Measurements from ENCODE around the gene NVL.

Gene NVL
- 32.3 to 59.7 (median 54.6) reads per million in 9 experiments for total RNA-seq

DNA sequence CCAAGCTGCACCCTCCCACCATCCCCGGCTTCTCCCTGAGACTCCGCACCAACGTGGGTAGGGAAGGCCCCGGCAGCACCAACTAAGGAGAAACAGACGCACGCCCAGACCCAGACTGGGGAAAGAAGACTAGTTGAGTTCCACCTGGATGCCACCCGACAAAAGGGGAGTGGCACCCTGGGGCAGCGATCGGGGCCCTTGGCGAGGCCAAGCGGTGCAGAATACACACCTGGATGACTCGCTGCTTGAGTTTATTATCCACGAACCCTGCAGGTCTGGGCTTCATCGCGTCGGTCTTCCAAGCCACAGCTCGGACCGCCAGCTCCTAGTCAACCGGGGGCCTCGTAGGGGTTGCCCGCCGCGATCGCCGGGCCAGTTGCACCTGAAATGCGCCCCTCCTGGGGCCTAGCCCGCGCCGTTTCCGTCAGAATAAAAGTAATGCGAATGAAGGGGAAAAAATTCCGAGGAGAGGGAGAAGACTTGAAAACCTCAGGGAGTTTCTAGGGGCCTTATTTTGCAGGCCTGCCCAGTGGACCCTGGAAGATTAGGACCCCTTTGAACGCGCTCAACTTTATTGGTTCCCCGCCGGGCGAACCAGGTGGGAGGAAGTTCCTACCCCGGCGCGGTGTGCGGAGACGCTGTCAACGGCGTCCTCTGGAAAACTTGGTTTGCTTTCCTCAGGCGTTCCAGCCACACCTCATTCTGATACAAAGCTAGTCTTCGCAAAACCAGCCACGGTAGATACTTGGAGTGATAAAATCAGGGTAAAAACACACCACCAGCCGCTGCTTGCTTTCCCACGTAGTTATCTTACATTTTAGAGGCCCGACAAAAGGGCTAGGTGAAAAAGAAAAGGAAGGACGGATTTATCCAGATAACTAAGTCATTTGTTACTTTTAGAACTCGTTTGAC, at the start of gene NVL:
Gene NVL, minus strand, starts transcription at position 331 of the 912 bp plus-strand sequence. Its CDS starts 45 bp downstream, at position 286.
- Mint-ChIP-seq H3K27ac (peak within 1 kb of the TSS; percentile 95 to 98), H3K4me3 (peak within 1 kb of the TSS; percentile 91 to 96), H3K9me3 (no peaks in the 10 kb centered on the region), H3K27me3 (no peaks in the 10 kb centered on the region), H3K36me3 (ENCODE audit: insufficient read depth) (peaks cover 22% of the 10 kb centered on the region), H3K4me1 (ENCODE audit: low read depth in 2 of 2) (peaks cover 30% of the 10 kb centered on the region in 2 donors)
- DNase-seq (peak; percentile 70 to 88 (median 72)), ATAC-seq (replicated peaks) (peak; percentile 93)

DNA sequence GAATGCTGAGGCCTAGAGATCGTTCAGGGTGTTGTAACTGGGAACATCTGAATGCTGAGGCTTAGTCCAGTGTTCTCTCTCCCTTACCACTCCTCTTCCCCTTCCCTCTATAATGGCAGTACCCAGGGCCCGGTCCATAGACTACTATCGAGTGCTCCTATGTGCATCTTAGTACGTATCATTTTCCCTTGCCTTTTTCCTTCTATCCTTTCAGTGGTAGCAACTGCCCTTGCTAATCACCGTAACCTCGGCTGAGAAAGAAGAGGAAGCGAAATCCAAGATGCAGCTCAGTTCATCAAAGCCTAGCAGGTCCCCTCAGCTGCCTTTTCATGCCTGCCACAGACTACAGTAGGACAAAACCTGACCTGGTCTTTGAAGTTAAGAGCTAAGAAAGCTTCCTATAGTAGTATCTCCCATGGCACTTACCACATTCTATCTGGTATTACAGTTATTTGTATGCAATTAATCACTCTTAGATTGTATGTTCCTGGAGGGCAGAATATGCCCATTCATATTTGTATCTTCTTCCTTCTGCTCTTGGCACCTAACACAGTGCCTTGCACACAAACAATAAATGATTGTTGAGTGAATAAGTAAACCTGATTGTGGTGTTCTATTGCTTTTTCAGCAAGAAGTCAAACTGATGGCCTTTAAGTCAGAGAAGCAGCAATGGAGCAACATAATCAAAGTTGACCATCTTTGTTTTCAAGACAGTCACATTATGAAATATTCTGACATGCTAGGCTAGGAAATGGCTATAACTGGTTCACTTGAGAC, 49.1 kb upstream of the NVL start:
- Mint-ChIP-seq H3K36me3 (ENCODE audit: insufficient read depth) (peaks cover 46% of the 10 kb centered on the region), H3K9me3 (no peaks in the 10 kb centered on the region), H3K27ac (peak overlapping the region in 1 of 2 donors; percentile 72), H3K4me3 (peak overlapping the region; percentile 69 to 70), H3K4me1 (ENCODE audit: low read depth in 2 of 2) (peaks cover 68 to 81% of the 10 kb centered on the region in 2 donors), H3K27me3 (no peaks in the 10 kb centered on the region)
- DNase-seq (no peak), ATAC-seq (replicated peaks) (no peak)

DNA sequence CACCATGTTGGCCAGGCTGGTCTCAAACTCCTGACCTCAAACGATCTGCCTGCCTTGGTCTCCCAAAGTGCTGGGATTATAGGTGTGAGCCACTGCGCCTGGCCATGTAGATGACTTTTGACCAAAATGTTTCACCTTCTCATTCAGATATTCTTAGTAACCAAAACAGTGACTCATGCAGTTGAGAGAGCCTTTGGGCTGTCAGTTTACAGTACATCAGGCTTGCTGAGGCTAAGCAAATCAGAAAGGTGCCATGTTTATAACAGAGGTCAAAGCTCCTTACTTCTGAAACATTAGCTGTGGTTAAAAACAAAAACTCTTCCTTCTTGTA, 47.7 kb upstream of the NVL start:
- no peaks in the 10 kb centered on the region for H3K9me3 Mint-ChIP-seq
- DNase-seq (peak in 1 of 3 experiments; percentile 11), ATAC-seq (replicated peaks) (peak; percentile 64)
- H3K4me3 Mint-ChIP-seq: peak overlapping the region; percentile 44 to 64
- H3K36me3 Mint-ChIP-seq (ENCODE audit: insufficient read depth): peaks cover 47% of the 10 kb centered on the region
- peaks cover 72 to 78% of the 10 kb centered on the region in 2 donors for H3K4me1 Mint-ChIP-seq (ENCODE audit: low read depth in 2 of 2)
- H3K27me3 Mint-ChIP-seq: no peaks in the 10 kb centered on the region
- peak overlapping the region; percentile 87 to 91 for H3K27ac Mint-ChIP-seq

DNA sequence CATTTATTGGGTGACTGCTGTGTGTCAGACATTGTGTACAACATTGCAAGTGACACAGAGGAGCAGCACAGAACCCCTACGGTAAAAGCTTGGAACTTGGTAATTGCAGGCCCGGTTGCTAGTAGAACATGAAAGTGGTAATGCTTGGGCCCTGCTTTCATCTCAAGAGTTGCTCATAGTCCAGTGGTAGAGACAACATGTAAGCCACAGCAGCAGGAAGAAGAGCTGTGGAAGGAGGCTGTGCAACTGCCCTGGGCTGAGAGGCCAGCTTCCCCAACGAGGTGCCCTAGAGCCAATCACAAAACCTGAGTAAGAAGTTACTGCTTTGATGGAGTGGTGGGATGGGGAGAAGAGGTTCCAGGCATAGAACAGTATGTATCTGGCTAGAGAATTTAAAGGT, 45.1 kb upstream of the NVL start:
- H3K4me3 Mint-ChIP-seq: peak overlapping the region in 1 of 2 donors; percentile 35
- ATAC-seq (replicated peaks): no peak
- peaks cover 53 to 56% of the 10 kb centered on the region in 2 donors for H3K4me1 Mint-ChIP-seq (ENCODE audit: low read depth in 2 of 2)
- no peak for DNase-seq
- H3K36me3 Mint-ChIP-seq (ENCODE audit: insufficient read depth): peaks cover 65% of the 10 kb centered on the region
- no peaks in the 10 kb centered on the region for H3K27me3 Mint-ChIP-seq
- no peaks in the 10 kb centered on the region for H3K9me3 Mint-ChIP-seq
- peak overlapping the region; percentile 87 to 88 for H3K27ac Mint-ChIP-seq

DNA sequence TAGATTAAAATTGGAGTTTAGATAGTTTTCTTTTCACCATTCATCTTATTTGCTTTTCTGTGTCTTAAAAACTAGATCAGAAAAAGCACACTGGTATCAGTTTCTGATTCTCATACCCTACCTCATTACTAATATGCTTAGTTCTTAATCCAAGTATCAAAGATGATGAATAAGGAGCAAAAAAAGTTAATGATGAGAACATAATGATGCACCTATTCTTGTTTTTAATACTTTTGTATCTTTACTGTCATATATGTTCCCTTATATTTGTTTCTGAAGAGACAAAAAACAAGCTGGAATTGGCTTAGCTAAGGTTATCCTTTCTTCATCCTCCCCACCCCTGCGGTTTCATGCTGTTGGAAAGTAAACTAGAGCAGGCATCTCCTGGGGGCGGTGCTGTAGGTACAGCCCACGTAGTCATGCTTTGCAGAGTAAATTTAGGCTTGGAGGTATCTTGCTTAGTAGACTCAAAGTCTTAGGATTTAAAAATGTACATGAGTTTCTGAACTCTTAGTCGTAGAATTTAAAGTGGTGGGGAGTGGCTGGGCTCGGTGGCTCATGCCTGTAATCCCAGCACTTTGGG, 43.1 kb upstream of the NVL start:
- ATAC-seq (replicated peaks): no peak
- Mint-ChIP-seq H3K4me1 (ENCODE audit: low read depth in 2 of 2) (peaks cover 42 to 50% of the 10 kb centered on the region in 2 donors), H3K36me3 (ENCODE audit: insufficient read depth) (peaks cover 82% of the 10 kb centered on the region), H3K4me3 (no peak overlapping the region), H3K9me3 (no peaks in the 10 kb centered on the region), H3K27me3 (no peaks in the 10 kb centered on the region), H3K27ac (peak overlapping the region; percentile 87 to 88)
- DNase-seq: no peak

DNA sequence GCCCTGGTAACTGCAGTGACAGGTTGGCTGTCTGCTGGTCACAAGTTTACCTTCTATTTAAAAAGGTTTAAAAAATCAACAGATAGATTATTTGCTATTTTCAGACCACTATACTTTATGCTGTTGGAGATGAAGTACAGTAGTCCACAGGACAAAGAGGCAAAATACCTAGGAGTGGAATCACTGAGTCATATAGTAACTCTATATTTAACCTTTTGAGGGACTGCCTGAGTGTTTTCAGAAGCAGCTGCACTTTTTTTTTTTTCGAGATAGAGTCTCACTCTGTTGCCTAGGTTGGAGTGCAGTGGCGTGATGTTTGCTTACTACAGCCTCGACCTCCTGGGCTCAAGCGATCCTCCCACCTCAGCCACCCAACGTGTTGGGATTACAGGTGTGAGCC, 38.4 kb upstream of the NVL start:
- Mint-ChIP-seq H3K36me3 (ENCODE audit: insufficient read depth) (peaks cover 84% of the 10 kb centered on the region), H3K4me1 (ENCODE audit: low read depth in 2 of 2) (peaks cover 11 to 22% of the 10 kb centered on the region in 2 donors), H3K27ac (peak overlapping the region in 1 of 2 donors; percentile 5), H3K9me3 (no peaks in the 10 kb centered on the region), H3K27me3 (no peaks in the 10 kb centered on the region), H3K4me3 (no peak overlapping the region)
- no peak for ATAC-seq (replicated peaks)
- no peak for DNase-seq

DNA sequence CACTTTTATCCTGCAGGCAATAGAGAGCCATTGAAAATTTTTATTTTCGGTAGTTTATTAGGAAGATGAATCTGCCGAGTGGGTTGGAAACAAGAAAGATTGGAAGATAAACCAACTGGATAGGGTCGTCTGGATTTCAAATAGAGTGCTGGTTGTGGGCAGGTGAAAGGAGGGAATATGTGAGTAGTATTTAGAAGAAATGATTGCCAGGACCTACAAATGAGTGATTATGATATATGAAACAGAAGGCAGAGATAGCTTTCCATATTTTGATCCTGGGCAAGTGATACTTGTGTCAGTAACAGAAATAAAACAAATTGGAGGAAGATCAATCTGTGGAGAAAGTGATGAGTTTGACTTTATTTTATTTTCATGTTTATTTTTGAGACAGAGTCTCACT, 29.2 kb upstream of the NVL start:
- H3K9me3 Mint-ChIP-seq: no peaks in the 10 kb centered on the region
- ATAC-seq (replicated peaks) (no peak), DNase-seq (no peak)
- H3K4me1 Mint-ChIP-seq (ENCODE audit: low read depth in 2 of 2): peaks cover 30 to 53% of the 10 kb centered on the region in 2 donors
- H3K36me3 Mint-ChIP-seq (ENCODE audit: insufficient read depth): peaks cover 23% of the 10 kb centered on the region
- peak overlapping the region in 1 of 2 donors; percentile 3 for H3K27ac Mint-ChIP-seq
- no peaks in the 10 kb centered on the region for H3K27me3 Mint-ChIP-seq
- H3K4me3 Mint-ChIP-seq: peak overlapping the region in 1 of 2 donors; percentile 98

DNA sequence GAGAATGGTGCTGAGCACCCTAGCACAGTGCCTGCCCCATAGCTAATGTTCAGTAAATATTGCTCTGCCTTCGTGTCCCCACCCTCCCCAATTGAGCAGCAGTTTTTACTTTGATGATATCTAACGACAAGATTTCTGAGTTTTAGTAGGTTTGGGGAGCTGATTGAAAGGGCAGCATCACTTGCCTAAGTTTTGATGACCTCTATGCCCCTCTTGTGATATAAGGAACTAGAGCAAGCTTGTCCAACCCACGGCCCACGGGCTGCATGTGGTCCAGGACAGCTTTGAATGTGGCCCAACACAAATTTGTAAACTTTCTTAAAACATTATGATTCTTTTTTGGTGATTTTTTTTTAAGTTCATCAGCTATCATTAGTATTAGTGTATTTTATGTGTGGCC, 28.3 kb upstream of the NVL start:
- Mint-ChIP-seq H3K9me3 (no peaks in the 10 kb centered on the region), H3K36me3 (ENCODE audit: insufficient read depth) (peaks cover 19% of the 10 kb centered on the region), H3K4me1 (ENCODE audit: low read depth in 2 of 2) (peaks cover 27 to 44% of the 10 kb centered on the region in 2 donors), H3K27ac (peak overlapping the region in 1 of 2 donors; percentile 89), H3K27me3 (no peaks in the 10 kb centered on the region), H3K4me3 (peak overlapping the region; percentile 98)
- no peak for ATAC-seq (replicated peaks)
- no peak for DNase-seq

DNA sequence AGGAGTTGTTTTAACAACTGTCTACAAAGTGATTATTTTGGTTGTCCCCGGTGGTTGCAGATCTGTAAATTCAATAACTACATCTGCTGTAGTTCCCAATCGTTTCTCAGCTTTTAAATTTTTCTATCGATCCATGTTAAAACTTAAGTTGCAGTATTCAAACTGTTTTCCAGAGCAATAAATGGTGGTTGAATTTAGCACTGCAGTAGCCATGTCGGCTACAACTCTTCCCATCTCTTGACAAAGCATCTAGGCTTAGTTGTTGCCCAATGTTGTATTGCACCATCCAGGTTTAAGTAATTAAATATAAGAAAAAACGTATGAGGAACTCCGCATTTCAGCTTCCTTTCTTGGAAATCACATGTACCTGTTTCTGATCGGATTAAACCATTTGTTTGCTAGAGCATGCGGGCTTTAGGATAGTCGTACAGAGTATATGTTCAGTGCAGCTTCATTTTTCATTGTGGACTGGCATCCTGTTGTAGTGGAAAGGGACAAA, 27.7 kb upstream of the NVL start:
- no peak for ATAC-seq (replicated peaks)
- Mint-ChIP-seq H3K27me3 (no peaks in the 10 kb centered on the region), H3K9me3 (no peaks in the 10 kb centered on the region), H3K4me3 (peak overlapping the region; percentile 98), H3K27ac (peak overlapping the region; percentile 89 to 90), H3K36me3 (ENCODE audit: insufficient read depth) (peaks cover 19% of the 10 kb centered on the region), H3K4me1 (ENCODE audit: low read depth in 2 of 2) (peaks cover 27 to 39% of the 10 kb centered on the region in 2 donors)
- no peak for DNase-seq

DNA sequence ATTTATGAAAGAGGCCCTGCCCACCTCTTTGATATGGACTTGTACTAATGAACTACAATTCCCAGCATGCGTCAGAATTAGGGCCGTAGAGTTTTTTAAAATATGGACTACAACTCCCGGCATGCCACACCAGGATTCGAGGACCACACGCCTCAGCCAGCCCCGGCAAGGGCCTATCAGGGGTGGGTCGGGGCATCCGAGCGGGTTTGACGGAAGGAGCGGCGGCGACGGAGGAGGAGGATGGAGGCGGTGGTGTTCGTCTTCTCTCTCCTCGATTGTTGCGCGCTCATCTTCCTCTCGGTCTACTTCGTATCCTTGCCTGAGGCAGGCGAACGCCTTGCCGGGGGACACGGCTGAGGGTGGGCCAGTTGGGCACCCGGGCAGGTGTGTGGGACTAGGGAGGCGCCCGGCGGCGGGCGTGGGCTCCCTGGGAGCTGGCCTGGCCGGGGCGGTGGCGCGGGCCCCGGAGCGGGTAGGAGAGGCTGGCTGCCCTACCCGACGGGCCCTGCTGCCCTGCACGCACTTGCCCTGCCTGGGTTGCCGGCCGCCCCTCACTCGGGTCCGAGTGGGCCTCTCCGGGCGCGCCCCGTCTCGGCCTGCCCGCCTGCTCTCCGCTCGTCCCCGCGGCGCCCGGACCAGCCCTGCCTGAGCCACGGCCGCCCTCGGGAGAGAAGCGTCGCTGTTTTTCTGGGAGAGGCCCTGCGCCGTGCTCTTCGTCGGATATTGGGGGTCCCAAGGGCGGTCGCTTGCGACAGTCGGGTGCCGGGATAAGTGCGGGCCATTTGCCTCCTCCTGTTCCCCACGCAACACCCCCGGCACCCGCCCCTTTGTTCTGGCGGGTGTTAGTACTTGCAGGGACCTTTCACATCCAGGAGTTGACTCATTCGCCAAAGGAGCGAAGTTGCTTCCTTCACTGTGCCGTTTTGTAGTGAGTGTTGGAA, 27.0 kb upstream of the NVL start, which contains the start of gene CNIH4:
Gene CNIH4, plus strand, starts transcription at position 195 of the 941 bp plus-strand sequence. Its CDS starts 46 bp downstream, at position 241.
- H3K9me3 Mint-ChIP-seq: no peaks in the 10 kb centered on the region
- H3K36me3 Mint-ChIP-seq (ENCODE audit: insufficient read depth): peaks cover 17% of the 10 kb centered on the region
- H3K4me1 Mint-ChIP-seq (ENCODE audit: low read depth in 2 of 2): peaks cover 26 to 31% of the 10 kb centered on the region in 2 donors
- H3K27me3 Mint-ChIP-seq: no peaks in the 10 kb centered on the region
- H3K27ac Mint-ChIP-seq: peak within 1 kb of the TSS; percentile 89 to 90
- ATAC-seq (replicated peaks) (peak; percentile 98), DNase-seq (peak; percentile 86 to 89 (median 88))
- H3K4me3 Mint-ChIP-seq: peak within 1 kb of the TSS; percentile 98

DNA sequence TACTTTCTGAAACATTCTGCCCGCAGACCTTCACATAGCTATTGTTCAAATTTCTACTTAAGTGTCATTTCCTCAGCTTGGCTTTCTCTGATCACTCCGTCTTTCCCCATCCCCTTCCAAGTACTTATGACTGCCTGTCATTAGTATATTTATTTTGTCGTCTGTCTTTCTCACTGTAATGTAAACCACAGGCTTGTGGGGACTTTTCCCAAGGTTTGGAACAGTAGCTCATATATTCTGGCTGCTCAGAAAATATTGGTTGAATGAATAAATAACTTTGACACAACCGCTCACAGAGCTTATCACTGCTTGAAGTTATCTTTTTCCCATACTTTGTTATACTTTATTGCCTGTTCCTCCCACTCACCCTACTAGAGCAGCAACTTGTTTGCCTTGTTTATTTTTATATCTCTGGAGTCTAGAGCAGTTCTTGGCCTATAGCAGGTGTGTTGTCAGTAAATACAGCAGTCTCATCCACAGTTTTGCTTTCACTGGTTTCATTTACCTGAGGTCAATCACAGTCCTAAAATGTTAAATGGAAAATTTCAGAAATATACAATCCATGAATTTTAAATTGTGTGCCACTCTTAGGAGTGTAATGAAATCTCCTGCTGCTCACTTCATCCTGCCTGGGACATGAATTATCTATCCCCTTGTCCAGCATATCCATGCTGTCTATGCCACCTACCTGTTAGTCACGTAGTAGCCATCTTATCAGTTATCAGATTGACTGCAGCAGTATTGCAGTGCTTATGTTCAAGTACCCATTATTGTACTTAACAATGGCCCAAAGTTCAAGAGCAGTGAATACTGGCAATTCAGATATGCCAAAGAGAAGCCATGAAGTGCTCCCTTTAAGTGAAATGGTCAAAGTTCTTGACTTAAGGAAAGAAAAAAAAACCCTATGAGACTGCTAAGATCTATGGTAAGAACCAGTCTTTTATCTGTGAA, 24.3 kb upstream of the NVL start:
- ATAC-seq (replicated peaks) (no peak), DNase-seq (no peak)
- Mint-ChIP-seq H3K36me3 (ENCODE audit: insufficient read depth) (peaks cover 12% of the 10 kb centered on the region), H3K9me3 (no peaks in the 10 kb centered on the region), H3K4me1 (ENCODE audit: low read depth in 2 of 2) (peaks cover 20 to 25% of the 10 kb centered on the region in 2 donors), H3K4me3 (no peak overlapping the region), H3K27ac (no peak overlapping the region), H3K27me3 (no peaks in the 10 kb centered on the region)

Measured in effector memory CD8-positive, alpha-beta T cell (primary cell).